ENCODE results near the gene ODF2.
"Not testable (repeated sequence)": the region's sequence is repeated elsewhere in the genome, so short reads cannot be mapped to it uniquely, and the experiment has no call there.

ODF2 gene

DNA sequence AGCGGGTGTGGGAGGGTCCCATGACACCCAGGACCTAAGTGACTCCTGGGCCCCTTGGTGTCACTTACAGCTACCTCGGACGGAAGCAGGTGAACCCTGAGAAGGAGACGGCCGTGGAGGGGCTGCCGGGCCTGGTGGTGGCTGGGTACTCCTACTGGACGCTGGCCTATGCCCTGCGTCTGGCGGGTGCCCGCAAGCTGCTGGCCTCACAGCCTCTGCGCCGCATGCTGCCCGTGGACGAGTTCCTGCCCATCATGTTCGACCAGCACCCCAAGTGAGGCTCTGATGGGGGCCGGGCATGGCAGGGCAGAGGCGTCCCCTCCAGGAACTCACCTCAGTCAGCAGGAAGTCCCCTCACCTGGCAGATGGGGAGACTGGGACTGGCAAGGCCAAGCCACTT, 21.5 kb upstream of the ODF2 start:
- no peak for TF ChIP-seq CTCF (IDR thresholded peaks at IDR 0.05; ENCODE audit: low read depth, low read length)
- no peak for DNase-seq
- no peak overlapping the region for H3K4me3 ChIP-seq (ENCODE audit: low read depth, low read length)
- no peaks in the 10 kb centered on the region for H3K27me3 ChIP-seq
- H3K9me3 ChIP-seq: no peaks in the 10 kb centered on the region
- no peaks in the 10 kb centered on the region for H3K36me3 ChIP-seq
- H3K4me1 ChIP-seq: peaks cover 4% of the 10 kb centered on the region; the same call in 1 of the 2 replicates

DNA sequence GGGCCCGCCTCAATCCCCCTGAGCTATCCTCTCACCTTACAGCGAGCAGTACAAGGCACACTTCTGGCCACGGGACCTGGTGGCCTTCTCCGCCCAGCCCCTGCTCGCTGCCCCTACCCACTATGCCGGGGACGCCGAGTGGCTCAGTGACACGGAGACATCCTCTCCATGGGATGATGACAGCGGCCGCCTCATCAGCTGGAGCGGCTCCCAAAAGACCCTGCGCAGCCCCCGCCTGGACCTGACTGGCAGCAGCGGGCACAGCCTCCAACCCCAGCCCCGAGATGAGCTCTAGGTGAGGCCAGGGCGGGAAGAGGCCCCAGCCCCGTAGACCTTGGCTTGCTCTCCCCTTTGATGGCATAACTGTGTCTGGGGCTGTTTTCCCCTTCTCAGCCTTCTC, 20.2 kb upstream of the ODF2 start:
- no peak for TF ChIP-seq CTCF (IDR thresholded peaks at IDR 0.05; ENCODE audit: low read depth, low read length)
- no peak overlapping the region for H3K4me3 ChIP-seq (ENCODE audit: low read depth, low read length)

DNA sequence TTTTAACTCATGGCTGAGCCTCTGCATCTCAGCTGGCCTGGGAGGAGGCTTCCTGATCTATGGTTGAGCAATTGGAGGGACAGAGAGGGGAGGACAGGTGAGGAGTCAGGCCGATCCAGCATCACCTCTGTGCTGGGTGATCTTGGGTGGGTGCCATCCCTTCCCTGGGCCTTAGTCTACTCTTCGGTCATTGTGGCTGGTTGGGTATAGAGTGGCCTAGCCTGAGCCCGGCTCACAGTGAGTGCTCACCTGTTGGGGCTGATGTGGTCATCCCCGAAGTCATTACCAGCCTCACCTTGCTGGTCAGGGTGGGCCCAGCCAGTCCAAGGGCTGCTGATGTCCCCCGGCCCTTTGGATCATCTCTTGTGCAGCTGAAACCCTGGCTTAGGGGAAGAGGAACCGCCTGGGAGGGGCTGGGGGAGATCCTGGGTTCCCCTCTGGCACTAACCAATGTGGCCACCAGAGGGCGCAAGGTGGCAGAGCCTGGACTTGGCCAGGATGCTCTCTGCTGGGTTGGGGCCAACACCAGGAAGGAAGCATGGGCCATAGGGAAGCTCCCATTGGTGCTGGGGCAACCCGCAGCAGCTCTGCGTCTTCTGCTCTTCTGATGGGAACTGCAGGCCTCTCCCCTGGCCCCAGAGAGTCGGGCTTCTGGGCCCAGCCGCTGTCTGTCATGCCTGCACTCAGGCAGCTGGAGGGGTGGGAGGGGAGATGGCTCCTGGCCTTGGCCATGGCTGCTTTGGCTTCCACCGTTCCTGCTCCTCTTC, 17.3 kb upstream of the ODF2 start:
- peak; percentile 91 for TF ChIP-seq CTCF (IDR thresholded peaks at IDR 0.05; ENCODE audit: low read depth, low read length)
- peak; percentile 96 for DNase-seq
- H3K4me3 ChIP-seq (ENCODE audit: low read depth, low read length): no peak overlapping the region

More for the DNA sequence above, 20.2 kb upstream of the ODF2 start:
- H3K9me3 ChIP-seq: no peaks in the 10 kb centered on the region
- no peak for DNase-seq
- H3K27me3 ChIP-seq: no peaks in the 10 kb centered on the region
- no peaks in the 10 kb centered on the region for H3K36me3 ChIP-seq
- H3K4me1 ChIP-seq: peaks cover 4% of the 10 kb centered on the region; the same call in 1 of the 2 replicates

DNA sequence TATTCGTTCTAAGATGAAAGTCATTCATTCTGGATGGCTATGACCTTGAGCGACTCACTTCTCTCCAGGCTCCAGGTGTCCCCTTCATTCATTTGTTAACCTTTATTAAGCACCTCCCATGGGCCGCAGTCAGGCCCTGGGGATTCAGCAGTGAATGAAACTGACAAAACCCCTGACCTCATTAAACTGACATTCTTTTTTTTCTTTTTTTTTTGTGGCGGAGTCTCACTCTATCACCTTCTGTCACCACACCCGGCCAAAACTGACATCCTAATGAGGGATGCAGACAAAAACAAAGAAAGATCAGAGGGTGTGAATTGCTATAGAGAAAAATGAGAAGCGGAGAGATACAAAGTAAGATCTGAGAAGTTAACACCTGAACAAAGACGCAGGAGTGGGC, 16.5 kb upstream of the ODF2 start:
- H3K9me3 ChIP-seq: no peaks in the 10 kb centered on the region
- H3K27me3 ChIP-seq: no peaks in the 10 kb centered on the region
- H3K4me1 ChIP-seq: peaks cover 4% of the 10 kb centered on the region; the same call in 1 of the 2 replicates
- no peak overlapping the region for H3K4me3 ChIP-seq (ENCODE audit: low read depth, low read length)
- DNase-seq: no peak
- H3K36me3 ChIP-seq: no peaks in the 10 kb centered on the region
- no peak for TF ChIP-seq CTCF (IDR thresholded peaks at IDR 0.05; ENCODE audit: low read depth, low read length)

More for the DNA sequence above, 17.3 kb upstream of the ODF2 start:
- Histone ChIP-seq H3K36me3 (no peaks in the 10 kb centered on the region), H3K4me1 (peaks cover 4% of the 10 kb centered on the region; the same call in 1 of the 2 replicates), H3K9me3 (no peaks in the 10 kb centered on the region), H3K27me3 (no peaks in the 10 kb centered on the region)

GRCh38 chr9:128442150-128442549, 13.7 kb upstream of the ODF2 start:
- peaks cover 4% of the 10 kb centered on the region; the same call in 1 of the 2 replicates for H3K4me1 ChIP-seq
- no peaks in the 10 kb centered on the region for H3K36me3 ChIP-seq
- H3K4me3 ChIP-seq (ENCODE audit: low read depth, low read length): no peak overlapping the region
- H3K27me3 ChIP-seq: no peaks in the 10 kb centered on the region
- no peak for DNase-seq
- no peaks in the 10 kb centered on the region for H3K9me3 ChIP-seq
- no peak for TF ChIP-seq CTCF (IDR thresholded peaks at IDR 0.05; ENCODE audit: low read depth, low read length)

DNA sequence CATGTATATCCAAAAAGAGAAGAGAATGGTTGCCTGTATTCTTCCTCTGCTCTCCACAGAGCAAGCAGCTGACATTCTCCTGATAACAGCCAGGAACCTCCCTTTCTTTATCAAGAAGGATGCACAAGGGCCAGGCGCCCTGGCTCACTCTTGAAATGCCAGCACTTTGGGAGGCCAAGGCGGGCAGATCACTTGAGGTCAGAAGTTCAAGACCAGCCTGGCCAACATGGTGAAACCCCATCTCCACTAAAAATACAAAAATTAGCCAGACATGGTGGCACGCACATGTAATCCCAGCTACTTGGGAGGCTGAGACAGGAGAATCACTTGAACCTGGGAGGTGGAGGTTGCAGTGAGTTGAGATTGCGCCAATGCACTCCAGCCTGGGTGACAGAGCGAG, 9.3 kb upstream of the ODF2 start:
- H3K4me3 ChIP-seq (ENCODE audit: low read depth, low read length); DNase-seq; H3K4me1 ChIP-seq; H3K27me3 ChIP-seq; H3K36me3 ChIP-seq; H3K9me3 ChIP-seq: not testable (repeated sequence)
